GM18520 (cell line): ENCODE results near the gene PGGHG.
A peak's percentile ranks its signal among the peaks of the same experiment; 100 is the strongest.

ENCODE experiments used
- ATAC-seq: cut with Tn5 transposase; IDR thresholded peaks from one replicate; pipeline ENCODE4 v1.9.1; 2021; ENCODE audit not compliant: unreplicated experiment

The PGGHG gene

GRCh38 chr11:288478-289397 is at the start of gene PGGHG:
Gene PGGHG (plus strand): TSS chr11:289126. CDS start chr11:289817, 691 bp downstream.
- ATAC-seq: peak; percentile 47

- ATAC-seq: no peak
Observed at GRCh38 chr11:240315-240714, 48.6 kb upstream of the PGGHG start.

- ATAC-seq: no peak
Observed at GRCh38 chr11:241634-242033, 47.3 kb upstream of the PGGHG start.

GRCh38 chr11:244376-244775 is 44.5 kb upstream of the PGGHG start:
- no peak for ATAC-seq

- ATAC-seq: no peak
Observed at GRCh38 chr11:249062-249461, 39.9 kb upstream of the PGGHG start.

- no peak for ATAC-seq
Observed at GRCh38 chr11:250274-250673, 38.7 kb upstream of the PGGHG start.

- ATAC-seq: no peak
Observed at GRCh38 chr11:250740-251299, 38.1 kb upstream of the PGGHG start.

GRCh38 chr11:251550-251949 is 37.4 kb upstream of the PGGHG start:
- no peak for ATAC-seq

- no peak for ATAC-seq
Observed at GRCh38 chr11:252666-253065, 36.3 kb upstream of the PGGHG start.

GRCh38 chr11:253160-253885 is 35.6 kb upstream of the PGGHG start:
- ATAC-seq: no peak

GRCh38 chr11:253886-254270 is 35.0 kb upstream of the PGGHG start:
- no peak for ATAC-seq

GRCh38 chr11:255176-255575 is 33.8 kb upstream of the PGGHG start:
- ATAC-seq: no peak

GRCh38 chr11:255816-256215 is 33.1 kb upstream of the PGGHG start:
- no peak for ATAC-seq

GRCh38 chr11:256952-257737 is 31.8 kb upstream of the PGGHG start:
- no peak for ATAC-seq

GRCh38 chr11:257766-258493 is 31.0 kb upstream of the PGGHG start:
- ATAC-seq: no peak

GRCh38 chr11:259413-259812 is 29.5 kb upstream of the PGGHG start:
- ATAC-seq: no peak

- ATAC-seq: no peak
Observed at GRCh38 chr11:261624-262023, 27.3 kb upstream of the PGGHG start.

- no peak for ATAC-seq
Observed at GRCh38 chr11:266676-267439, 22.1 kb upstream of the PGGHG start.

- ATAC-seq: no peak
Observed at GRCh38 chr11:267491-267994, 21.4 kb upstream of the PGGHG start.
